ENCODE measurements around the gene IDH3G. TPM values are rescaled to one million over a fixed set of nuclear protein-coding genes. Genes with fewer than 3 reads are reported as not detected.
A peak's percentile ranks its signal among the peaks of the same experiment; 100 is the strongest.

Gene IDH3G
- total RNA-seq, 5 donors from 2014 or later (not counting 1 experiment from before 2014, with no cell fraction given): 47.7 to 54.6 (median 51.8) TPM

GRCh38 chrX:153774576-153775292 lies 19.4 kb downstream of the IDH3G start:
- H3K4me3 ChIP-seq (ENCODE audit: control insufficient read depth in 1 of 2, extremely low read depth in 1 of 2, low read length in 1 of 2): no peak overlapping the region
- Mint-ChIP-seq H3K27me3 (peaks cover 0 to 1% of the 10 kb centered on the region in 2 donors), H3K36me3 (no peaks in the 10 kb centered on the region), H3K27ac (no peak overlapping the region), H3K4me3 (no peak overlapping the region), H3K9me3 (no peaks in the 10 kb centered on the region), H3K4me1 (peaks cover 0 to under 1% (median 0%) of the 10 kb centered on the region in 3 donors)
- 100% methylated on average over 3 of the region's 37 CpGs for WGBS (ENCODE audit: insufficient coverage)
- POLR2A ChIA-PET: no interaction called here
- no peak overlapping the region for H3K27ac ChIP-seq (ENCODE audit: low read length)
- DNase-seq (peak in 1 of 35 experiments; percentile 0), ATAC-seq (replicated peaks in 1 of 4) (no peak)
- no peaks in the 10 kb centered on the region for H3K9me3 ChIP-seq
- CTCF ChIA-PET: interaction anchor here in 1 of 2 donors (1.1 kb wide), 1 partner anchor 11 kb away, joined by 3 read pairs; no protein-coding TSS in a partner anchor
- no peaks in the 10 kb centered on the region for H3K36me3 ChIP-seq (ENCODE audit: control insufficient read depth in 2 of 2, extremely low read depth in 1 of 2, insufficient read depth in 1 of 2, low read length in 1 of 2)
- peaks cover 0 to 19% of the 10 kb centered on the region in 2 experiments for H3K27me3 ChIP-seq (replicated peaks in 1 of 2; ENCODE audit: control insufficient read depth in 2 of 2, extremely low read depth in 1 of 2, insufficient read depth in 2 of 2, low read length in 1 of 2)
- H3K4me1 ChIP-seq (ENCODE audit: control insufficient read depth in 1 of 2, extremely low read depth in 1 of 2, insufficient read depth in 2 of 2, low read length in 2 of 2): no peaks in the 10 kb centered on the region

DNA sequence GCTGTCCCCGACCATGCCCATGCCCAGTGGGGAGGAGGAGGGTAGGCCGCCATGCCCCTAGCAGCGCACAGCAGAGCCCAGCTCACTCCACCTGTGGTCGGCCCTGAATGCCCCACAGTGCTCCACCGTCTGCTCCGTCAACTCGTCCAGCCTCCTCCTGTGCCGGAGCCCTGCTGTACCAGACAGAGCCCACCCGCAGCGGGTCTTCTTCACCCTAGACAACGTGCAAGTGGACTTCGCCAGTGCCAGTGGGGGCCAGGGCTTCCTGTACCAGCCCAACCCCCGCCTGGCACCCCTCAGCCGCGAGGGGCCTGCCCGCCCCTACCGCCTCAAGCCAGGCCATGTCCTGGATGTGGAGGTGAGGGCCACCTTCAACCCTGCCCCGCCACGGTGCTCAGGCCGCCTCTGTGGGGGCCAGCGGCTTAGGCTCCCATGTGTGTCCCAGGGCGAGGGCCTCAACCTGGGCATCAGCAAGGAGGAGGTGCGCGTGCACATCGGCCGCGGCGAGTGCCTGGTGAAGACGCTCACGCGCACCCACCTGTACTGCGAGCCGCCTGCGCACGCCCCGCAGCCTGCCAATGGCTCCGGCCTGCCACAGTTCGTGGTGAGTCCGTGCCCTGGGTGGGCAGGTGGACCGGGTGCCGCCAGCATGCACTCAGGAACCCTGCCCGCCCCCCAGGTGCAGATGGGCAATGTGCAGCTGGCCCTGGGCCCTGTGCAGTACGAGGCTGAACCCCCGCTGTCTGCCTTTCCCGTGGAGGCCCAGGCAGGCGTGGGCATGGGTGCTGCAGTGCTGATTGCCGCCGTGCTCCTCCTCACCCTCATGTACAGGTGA lies 20.2 kb downstream of the IDH3G start:
- Mint-ChIP-seq H3K4me3 (no peak overlapping the region), H3K9me3 (no peaks in the 10 kb centered on the region), H3K27me3 (no peaks in the 10 kb centered on the region), H3K4me1 (no peaks in the 10 kb centered on the region), H3K36me3 (no peaks in the 10 kb centered on the region), H3K27ac (no peak overlapping the region)
- H3K4me3 ChIP-seq (ENCODE audit: control insufficient read depth in 1 of 2, extremely low read depth in 1 of 2, low read length in 1 of 2): no peak overlapping the region
- H3K36me3 ChIP-seq (ENCODE audit: control insufficient read depth in 2 of 2, extremely low read depth in 1 of 2, insufficient read depth in 1 of 2, low read length in 1 of 2): no peaks in the 10 kb centered on the region
- 91% methylated on average over 23 of the region's 48 CpGs for WGBS (ENCODE audit: insufficient coverage)
- no peaks in the 10 kb centered on the region for H3K9me3 ChIP-seq
- CTCF ChIA-PET: no interaction called here
- DNase-seq (no peak), ATAC-seq (replicated peaks in 1 of 4) (no peak)
- no peaks in the 10 kb centered on the region for H3K4me1 ChIP-seq (ENCODE audit: control insufficient read depth in 1 of 2, extremely low read depth in 1 of 2, insufficient read depth in 2 of 2, low read length in 2 of 2)
- POLR2A ChIA-PET: no interaction called here
- H3K27ac ChIP-seq (ENCODE audit: low read length): no peak overlapping the region
- peaks cover 0 to 15% of the 10 kb centered on the region in 2 experiments for H3K27me3 ChIP-seq (replicated peaks in 1 of 2; ENCODE audit: control insufficient read depth in 2 of 2, extremely low read depth in 1 of 2, insufficient read depth in 2 of 2, low read length in 1 of 2)

GRCh38 chrX:153773218-153773611 lies 21.0 kb downstream of the IDH3G start:
- Histone ChIP-seq H3K4me3 (ENCODE audit: control insufficient read depth in 1 of 2, extremely low read depth in 1 of 2, low read length in 1 of 2) (no peak overlapping the region), H3K4me1 (ENCODE audit: control insufficient read depth in 1 of 2, extremely low read depth in 1 of 2, insufficient read depth in 2 of 2, low read length in 2 of 2) (peaks cover 0 to 4% of the 10 kb centered on the region in 2 experiments), H3K9me3 (no peaks in the 10 kb centered on the region), H3K27me3 (replicated peaks in 1 of 2; ENCODE audit: control insufficient read depth in 2 of 2, extremely low read depth in 1 of 2, insufficient read depth in 2 of 2, low read length in 1 of 2) (peaks cover 0 to 10% of the 10 kb centered on the region in 2 experiments), H3K27ac (ENCODE audit: low read length) (no peak overlapping the region), H3K36me3 (ENCODE audit: control insufficient read depth in 2 of 2, extremely low read depth in 1 of 2, insufficient read depth in 1 of 2, low read length in 1 of 2) (no peaks in the 10 kb centered on the region)
- ChIA-PET CTCF (interaction anchor here in 1 of 2 donors (0.7 kb wide), 1 partner anchor 10 kb away, joined by 3 read pairs; no protein-coding TSS in a partner anchor), POLR2A (no interaction called here)
- no peak overlapping the region for H3K4me3 Mint-ChIP-seq
- no peaks in the 10 kb centered on the region for H3K36me3 Mint-ChIP-seq
- ATAC-seq (replicated peaks in 1 of 4) (no peak), DNase-seq (no peak)
- H3K27ac Mint-ChIP-seq: no peak overlapping the region
- WGBS (ENCODE audit: insufficient coverage): 100% methylated on average over 3 of the region's 23 CpGs
- no peaks in the 10 kb centered on the region for H3K9me3 Mint-ChIP-seq
- H3K27me3 Mint-ChIP-seq: no peaks in the 10 kb centered on the region
- no peaks in the 10 kb centered on the region for H3K4me1 Mint-ChIP-seq

GRCh38 chrX:153772316-153773217 lies 21.6 kb downstream of the IDH3G start:
- WGBS (ENCODE audit: insufficient coverage): 70% methylated on average over 6 of the region's 21 CpGs
- H3K36me3 Mint-ChIP-seq: no peaks in the 10 kb centered on the region
- ChIA-PET POLR2A (no interaction called here), CTCF (interaction anchor here in 1 of 2 donors (0.7 kb wide), 2 partner anchors 10 to 138 kb away, joined by 3 to 7 read pairs; no protein-coding TSS in a partner anchor)
- H3K4me3 ChIP-seq (ENCODE audit: control insufficient read depth in 1 of 2, extremely low read depth in 1 of 2, low read length in 1 of 2): no peak overlapping the region
- H3K27ac Mint-ChIP-seq: no peak overlapping the region
- H3K4me3 Mint-ChIP-seq: no peak overlapping the region
- DNase-seq (peak in 1 of 35 experiments; percentile 1), ATAC-seq (replicated peaks in 1 of 4) (no peak)
- H3K27ac ChIP-seq (ENCODE audit: low read length): no peak overlapping the region
- peaks cover 0 to 9% of the 10 kb centered on the region in 2 experiments for H3K4me1 ChIP-seq (ENCODE audit: control insufficient read depth in 1 of 2, extremely low read depth in 1 of 2, insufficient read depth in 2 of 2, low read length in 2 of 2)
- H3K9me3 Mint-ChIP-seq: no peaks in the 10 kb centered on the region
- H3K27me3 Mint-ChIP-seq: no peaks in the 10 kb centered on the region
- peaks cover 0 to 2% (median 1%) of the 10 kb centered on the region in 3 donors for H3K4me1 Mint-ChIP-seq
- H3K27me3 ChIP-seq (replicated peaks in 1 of 2; ENCODE audit: control insufficient read depth in 2 of 2, extremely low read depth in 1 of 2, insufficient read depth in 2 of 2, low read length in 1 of 2): peaks cover 0 to 4% of the 10 kb centered on the region in 2 experiments
- H3K36me3 ChIP-seq (ENCODE audit: control insufficient read depth in 2 of 2, extremely low read depth in 1 of 2, insufficient read depth in 1 of 2, low read length in 1 of 2): no peaks in the 10 kb centered on the region
- H3K9me3 ChIP-seq: no peaks in the 10 kb centered on the region

GRCh38 chrX:153771415-153772315 lies 22.5 kb downstream of the IDH3G start:
- WGBS (ENCODE audit: insufficient coverage): 92% methylated on average over 11 of the region's 37 CpGs
- Mint-ChIP-seq H3K27ac (no peak overlapping the region), H3K27me3 (no peaks in the 10 kb centered on the region), H3K9me3 (no peaks in the 10 kb centered on the region), H3K4me1 (peaks cover 1 to 4% (median 2%) of the 10 kb centered on the region in 3 donors), H3K36me3 (no peaks in the 10 kb centered on the region), H3K4me3 (no peak overlapping the region)
- POLR2A ChIA-PET: no interaction called here
- no peak overlapping the region for H3K4me3 ChIP-seq (ENCODE audit: control insufficient read depth in 1 of 2, extremely low read depth in 1 of 2, low read length in 1 of 2)
- no peak for ATAC-seq (replicated peaks in 1 of 4)
- peaks cover 0 to 9% of the 10 kb centered on the region in 2 experiments for H3K4me1 ChIP-seq (ENCODE audit: control insufficient read depth in 1 of 2, extremely low read depth in 1 of 2, insufficient read depth in 2 of 2, low read length in 2 of 2)
- H3K36me3 ChIP-seq (ENCODE audit: control insufficient read depth in 2 of 2, extremely low read depth in 1 of 2, insufficient read depth in 1 of 2, low read length in 1 of 2): no peaks in the 10 kb centered on the region
- no peak overlapping the region for H3K27ac ChIP-seq (ENCODE audit: low read length)
- H3K9me3 ChIP-seq: no peaks in the 10 kb centered on the region
- no peaks in the 10 kb centered on the region for H3K27me3 ChIP-seq (replicated peaks in 1 of 2; ENCODE audit: control insufficient read depth in 2 of 2, extremely low read depth in 1 of 2, insufficient read depth in 2 of 2, low read length in 1 of 2)
- CTCF ChIA-PET: interaction anchor here in 1 of 2 donors (0.7 kb wide), 1 partner anchor 139 kb away, joined by 7 read pairs; no protein-coding TSS in a partner anchor
- DNase-seq: peak in 1 of 35 experiments; percentile 1

All from T-cell (primary cell).